ENCODE data around the gene COPG2. TPM values are rescaled to one million over a fixed set of nuclear protein-coding genes. Genes with fewer than 3 reads are reported as not detected.

COPG2 gene
- total RNA-seq, 1 experiment from 2014 or later = 25.5 TPM

DNA sequence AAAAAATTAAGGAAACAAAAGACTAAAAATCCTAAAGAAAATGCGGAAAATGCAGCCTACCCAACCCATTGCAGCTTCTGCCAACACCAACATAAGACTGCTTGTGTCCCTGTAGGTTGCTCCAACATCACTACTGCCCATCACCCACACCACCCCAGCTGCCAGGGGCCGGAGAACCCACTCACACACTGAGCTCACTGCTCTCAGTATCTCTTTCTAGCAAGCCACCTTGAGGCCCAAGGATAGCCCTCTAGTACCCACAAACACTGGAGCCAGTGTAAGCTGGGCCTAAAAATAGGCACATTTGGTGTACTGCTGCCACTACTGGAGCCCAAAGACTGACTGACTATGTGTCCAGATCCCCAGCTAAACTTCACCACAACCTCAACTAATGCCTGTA, 109.4 kb downstream of the COPG2 start:
- POLR2A ChIA-PET (ENCODE audit: unreplicated experiment) = interaction anchor here (0.6 kb wide), 2 partner anchors 118 to 405 kb away, joined by 3 to 4 read pairs; no protein-coding TSS in a partner anchor
- Histone ChIP-seq H3K4me2 (no peak overlapping the region), H3K36me3 (ENCODE audit: low read depth) (no peaks in the 10 kb centered on the region), H4K20me1 (ENCODE audit: insufficient read depth) (no peaks in the 10 kb centered on the region), H3K9me2 (ENCODE audit: insufficient read depth) (no peaks in the 10 kb centered on the region), H3K4me1 (replicated peaks; ENCODE audit: insufficient read depth) (no peaks in the 10 kb centered on the region), H3K27me3 (ENCODE audit: insufficient read depth, low read depth) (no peaks in the 10 kb centered on the region), H3K9me3 (ENCODE audit: insufficient read depth, low read depth) (no peaks in the 10 kb centered on the region), H3F3A (ENCODE audit: insufficient read depth, low read depth) (no peaks in the 10 kb centered on the region), H3K27ac (no peak overlapping the region), H3K79me2 (ENCODE audit: low read depth) (no peaks in the 10 kb centered on the region), H2AFZ (no peak overlapping the region), H3K4me3 (no peak overlapping the region)
- BruUV-seq (replicated peaks) = no TSS peak
- intact Hi-C loops (cut with micrococcal nuclease; ENCODE audit: unreplicated experiment) = no loop called here
- CTCF ChIA-PET = interaction anchor here (0.6 kb wide), 1 partner anchor 486 kb away, joined by 3 read pairs; no protein-coding TSS in a partner anchor
- TF ChIP-seq, protein P1, sequence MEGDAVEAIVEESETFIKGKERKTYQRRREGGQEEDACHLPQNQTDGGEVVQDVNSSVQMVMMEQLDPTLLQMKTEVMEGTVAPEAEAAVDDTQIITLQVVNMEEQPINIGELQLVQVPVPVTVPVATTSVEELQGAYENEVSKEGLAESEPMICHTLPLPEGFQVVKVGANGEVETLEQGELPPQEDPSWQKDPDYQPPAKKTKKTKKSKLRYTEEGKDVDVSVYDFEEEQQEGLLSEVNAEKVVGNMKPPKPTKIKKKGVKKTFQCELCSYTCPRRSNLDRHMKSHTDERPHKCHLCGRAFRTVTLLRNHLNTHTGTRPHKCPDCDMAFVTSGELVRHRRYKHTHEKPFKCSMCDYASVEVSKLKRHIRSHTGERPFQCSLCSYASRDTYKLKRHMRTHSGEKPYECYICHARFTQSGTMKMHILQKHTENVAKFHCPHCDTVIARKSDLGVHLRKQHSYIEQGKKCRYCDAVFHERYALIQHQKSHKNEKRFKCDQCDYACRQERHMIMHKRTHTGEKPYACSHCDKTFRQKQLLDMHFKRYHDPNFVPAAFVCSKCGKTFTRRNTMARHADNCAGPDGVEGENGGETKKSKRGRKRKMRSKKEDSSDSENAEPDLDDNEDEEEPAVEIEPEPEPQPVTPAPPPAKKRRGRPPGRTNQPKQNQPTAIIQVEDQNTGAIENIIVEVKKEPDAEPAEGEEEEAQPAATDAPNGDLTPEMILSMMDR (conservative IDR thresholded peaks at IDR 0.05) = no peak
- no peak for TF ChIP-seq EZH2 (IDR thresholded peaks at IDR 0.05; ENCODE audit: low read depth)
- no peak for DNase-seq

DNA sequence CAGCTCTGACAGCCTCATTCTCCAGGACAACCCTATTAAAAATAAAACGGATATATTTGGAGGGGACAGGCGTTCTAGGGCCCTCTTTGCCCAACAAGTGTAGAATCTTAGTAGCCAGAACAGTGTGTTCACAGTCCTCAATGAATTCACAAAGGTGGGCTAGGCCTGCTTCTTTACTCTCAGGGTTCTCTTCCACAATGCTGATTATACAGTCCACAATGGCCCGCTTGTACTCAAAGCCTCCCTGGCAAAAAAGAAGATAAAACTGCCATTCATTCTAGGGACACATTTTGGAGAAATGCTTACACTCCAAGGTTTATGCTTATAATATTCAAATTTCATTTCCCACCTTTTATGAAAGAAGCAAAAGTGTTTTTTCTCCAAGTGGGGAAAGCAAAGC, 114.1 kb downstream of the COPG2 start:
- Histone ChIP-seq H4K20me1 (ENCODE audit: insufficient read depth) (no peaks in the 10 kb centered on the region), H3K4me3 (no peak overlapping the region), H3K4me2 (no peak overlapping the region), H3K9me2 (ENCODE audit: insufficient read depth) (no peaks in the 10 kb centered on the region), H3K27ac (no peak overlapping the region), H3K9me3 (ENCODE audit: insufficient read depth, low read depth) (no peaks in the 10 kb centered on the region), H3K4me1 (replicated peaks; ENCODE audit: insufficient read depth) (no peaks in the 10 kb centered on the region), H3K27me3 (ENCODE audit: insufficient read depth, low read depth) (no peaks in the 10 kb centered on the region), H3F3A (ENCODE audit: insufficient read depth, low read depth) (no peaks in the 10 kb centered on the region), H3K36me3 (ENCODE audit: low read depth) (no peaks in the 10 kb centered on the region), H3K79me2 (ENCODE audit: low read depth) (no peaks in the 10 kb centered on the region), H2AFZ (no peak overlapping the region)
- ChIA-PET CTCF (no interaction called here), POLR2A (ENCODE audit: unreplicated experiment) (no interaction called here)
- DNase-seq = no peak
- BruUV-seq (replicated peaks) = no TSS peak
- TF ChIP-seq EZH2 (IDR thresholded peaks at IDR 0.05; ENCODE audit: low read depth) = no peak
- TF ChIP-seq, protein P1 (conservative IDR thresholded peaks at IDR 0.05) = no peak
- intact Hi-C loops (cut with micrococcal nuclease; ENCODE audit: unreplicated experiment) = no loop called here

DNA sequence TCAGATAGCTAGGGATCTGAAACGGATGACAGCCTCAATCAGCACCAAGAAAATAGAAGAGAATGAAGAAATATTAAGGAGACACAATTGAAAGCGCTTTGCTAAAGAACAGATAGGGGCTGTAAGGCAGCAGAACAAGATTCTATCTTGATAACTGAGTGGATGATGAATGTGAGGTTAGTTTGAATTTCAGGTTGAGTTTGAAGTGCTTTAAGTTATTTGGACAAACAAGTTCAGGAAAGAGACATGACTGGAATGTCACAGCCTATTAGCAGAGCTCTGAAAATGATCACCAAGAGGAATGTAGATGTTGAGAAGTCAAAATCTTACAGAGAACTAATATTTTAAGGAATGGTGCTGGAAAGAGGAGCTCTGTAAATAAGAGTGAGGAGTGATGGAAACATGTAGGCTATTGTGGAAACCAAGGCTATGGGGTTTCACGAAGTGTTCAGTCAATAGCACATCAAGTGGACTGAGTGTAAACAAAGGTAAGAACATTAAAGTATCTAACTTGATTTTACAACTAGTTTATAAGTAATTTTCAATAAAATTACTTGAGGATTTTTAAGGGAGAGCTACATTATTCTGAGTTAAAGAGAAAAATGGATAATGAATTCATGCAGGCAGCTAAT, 115.0 kb downstream of the COPG2 start:
- Histone ChIP-seq H3K9me2 (ENCODE audit: insufficient read depth) (no peaks in the 10 kb centered on the region), H3K9me3 (ENCODE audit: insufficient read depth, low read depth) (no peaks in the 10 kb centered on the region), H2AFZ (no peak overlapping the region), H3K4me2 (no peak overlapping the region), H3F3A (ENCODE audit: insufficient read depth, low read depth) (no peaks in the 10 kb centered on the region), H3K27me3 (ENCODE audit: insufficient read depth, low read depth) (no peaks in the 10 kb centered on the region), H3K4me1 (replicated peaks; ENCODE audit: insufficient read depth) (no peaks in the 10 kb centered on the region), H4K20me1 (ENCODE audit: insufficient read depth) (no peaks in the 10 kb centered on the region), H3K27ac (no peak overlapping the region), H3K4me3 (no peak overlapping the region), H3K36me3 (ENCODE audit: low read depth) (no peaks in the 10 kb centered on the region), H3K79me2 (ENCODE audit: low read depth) (no peaks in the 10 kb centered on the region)
- BruUV-seq (replicated peaks) = no TSS peak
- CTCF ChIA-PET = interaction anchor here (0.7 kb wide), 1 partner anchor 425 kb away, joined by 8 read pairs; no protein-coding TSS in a partner anchor
- intact Hi-C loops (cut with micrococcal nuclease; ENCODE audit: unreplicated experiment) = no loop called here
- POLR2A ChIA-PET (ENCODE audit: unreplicated experiment) = no interaction called here
- DNase-seq = no peak
- TF ChIP-seq, protein P1 (conservative IDR thresholded peaks at IDR 0.05) = no peak
- TF ChIP-seq EZH2 (IDR thresholded peaks at IDR 0.05; ENCODE audit: low read depth) = no peak

Data from PC-9 (cell line).